SK-N-MC (cell line): ENCODE results near the gene YWHAH.

Experiments
- DNase-seq: peaks from one replicate; pipeline ENCODE4 v3.0.0-alpha.2; 2011; ENCODE audit warnings: low read depth, low spot score
- H3K27ac ChIP-seq: fragments of 200-600 bp; sonication (generic); 2 replicates; pipeline ENCODE4 v1.5.1; 2016; ENCODE audit warnings: mixed run types
- H3K36me3 ChIP-seq: fragments of 200-600 bp; sonication (generic); 2 replicates; pipeline ENCODE4 v1.6.1; 2017; ENCODE audit warnings: antibody characterized with exemption, low read length, mixed read lengths; ENCODE audit not compliant: insufficient read depth
- H3K4me3 ChIP-seq: fragments of 200-600 bp; sonication (generic); 2 replicates; pipeline ENCODE4 v1.5.1; 2016
- H3K9ac ChIP-seq: fragments of 200-600 bp; sonication (generic); 2 replicates; pipeline ENCODE4 v1.8.0; 2017; ENCODE audit warnings: mixed run types, mixed read lengths; ENCODE audit not compliant: insufficient read length
- H3K9me3 ChIP-seq: fragments of 200-600 bp; sonication (generic); 2 replicates; pipeline ENCODE4 v1.6.1; 2017; ENCODE audit warnings: low read depth, mild to moderate bottlenecking, antibody characterized with exemption, low read length, moderate library complexity, mixed read lengths
- EZH2 ChIP-seq: fragments of 200-600 bp; sonication (generic); IDR thresholded peaks from one replicate; pipeline ENCODE4 v1.6.1; 2017; ENCODE audit warnings: antibody characterized with exemption
- FOXP2 ChIP-seq: optimal IDR thresholded peaks from 2 replicates; pipeline ENCODE3; 2011; ENCODE audit warnings: mild to moderate bottlenecking, moderate library complexity; ENCODE audit not compliant: insufficient read depth; ENCODE audit errors: extremely low read length, control extremely low read depth
- POLR2AphosphoS5 ChIP-seq: IDR thresholded peaks from 2 replicates; pipeline ENCODE4 v1.6.1; 2012; ENCODE audit warnings: mild to moderate bottlenecking, low read depth, low read length, borderline replicate concordance

The YWHAH gene

GRCh38 chr22:31919730-31920129, 24.6 kb upstream of the YWHAH start:
- no peaks in the 10 kb centered on the region for H3K9me3 ChIP-seq
- H3K27ac ChIP-seq = no peak overlapping the region
- no peak overlapping the region for H3K9ac ChIP-seq
- TF ChIP-seq EZH2 (no peak), FOXP2 (no peak), POLR2AphosphoS5 (no peak)
- H3K36me3 ChIP-seq = no peaks in the 10 kb centered on the region
- H3K4me3 ChIP-seq = no peak overlapping the region
- no peak for DNase-seq

GRCh38 chr22:31920306-31920705, 24.0 kb upstream of the YWHAH start:
- H3K27ac ChIP-seq = no peak overlapping the region
- H3K36me3 ChIP-seq = no peaks in the 10 kb centered on the region
- no peak for DNase-seq
- no peak overlapping the region for H3K9ac ChIP-seq
- H3K4me3 ChIP-seq = no peak overlapping the region
- H3K9me3 ChIP-seq = no peaks in the 10 kb centered on the region
- no peak for TF ChIP-seq POLR2AphosphoS5
- no peak for TF ChIP-seq FOXP2
- no peak for TF ChIP-seq EZH2

GRCh38 chr22:31921106-31921505, 23.2 kb upstream of the YWHAH start:
- H3K9me3 ChIP-seq = no peaks in the 10 kb centered on the region
- H3K4me3 ChIP-seq = no peak overlapping the region
- DNase-seq = no peak
- no peak overlapping the region for H3K27ac ChIP-seq
- H3K9ac ChIP-seq = no peak overlapping the region
- no peaks in the 10 kb centered on the region for H3K36me3 ChIP-seq
- TF ChIP-seq EZH2 (no peak), FOXP2 (no peak), POLR2AphosphoS5 (no peak)

GRCh38 chr22:31922534-31922933, 21.8 kb upstream of the YWHAH start:
- no peak overlapping the region for H3K9ac ChIP-seq
- no peak for TF ChIP-seq EZH2
- TF ChIP-seq POLR2AphosphoS5 = no peak
- no peak for TF ChIP-seq FOXP2
- no peak overlapping the region for H3K4me3 ChIP-seq
- no peak overlapping the region for H3K27ac ChIP-seq
- no peaks in the 10 kb centered on the region for H3K9me3 ChIP-seq
- H3K36me3 ChIP-seq = no peaks in the 10 kb centered on the region
- no peak for DNase-seq

- DNase-seq = no peak
- no peak overlapping the region for H3K27ac ChIP-seq
Measured at GRCh38 chr22:31923136-31923535, 21.2 kb upstream of the YWHAH start.

GRCh38 chr22:31923747-31924146, 20.6 kb upstream of the YWHAH start:
- Histone ChIP-seq H3K4me3 (no peak overlapping the region), H3K9ac (no peak overlapping the region), H3K9me3 (no peaks in the 10 kb centered on the region), H3K27ac (no peak overlapping the region), H3K36me3 (no peaks in the 10 kb centered on the region)
- DNase-seq = no peak
- no peak for TF ChIP-seq FOXP2
- no peak for TF ChIP-seq POLR2AphosphoS5
- no peak for TF ChIP-seq EZH2

More at GRCh38 chr22:31923136-31923535, 21.2 kb upstream of the YWHAH start:
- H3K9me3 ChIP-seq = no peaks in the 10 kb centered on the region
- no peak overlapping the region for H3K9ac ChIP-seq
- no peak overlapping the region for H3K4me3 ChIP-seq
- no peaks in the 10 kb centered on the region for H3K36me3 ChIP-seq
- TF ChIP-seq POLR2AphosphoS5 (no peak), FOXP2 (no peak), EZH2 (no peak)

GRCh38 chr22:31925056-31925455, 19.3 kb upstream of the YWHAH start:
- no peaks in the 10 kb centered on the region for H3K9me3 ChIP-seq
- H3K9ac ChIP-seq = no peak overlapping the region
- no peak for DNase-seq
- H3K36me3 ChIP-seq = no peaks in the 10 kb centered on the region
- no peak overlapping the region for H3K4me3 ChIP-seq
- no peak for TF ChIP-seq POLR2AphosphoS5
- no peak for TF ChIP-seq FOXP2
- TF ChIP-seq EZH2 = no peak
- no peak overlapping the region for H3K27ac ChIP-seq

- no peak for DNase-seq
- Histone ChIP-seq H3K36me3 (no peaks in the 10 kb centered on the region), H3K9me3 (no peaks in the 10 kb centered on the region), H3K9ac (no peak overlapping the region), H3K4me3 (no peak overlapping the region), H3K27ac (no peak overlapping the region)
- no peak for TF ChIP-seq POLR2AphosphoS5
- no peak for TF ChIP-seq EZH2
- TF ChIP-seq FOXP2 = no peak
Measured at GRCh38 chr22:31926024-31926423, 18.3 kb upstream of the YWHAH start.

- H3K9ac ChIP-seq = no peak overlapping the region
- no peaks in the 10 kb centered on the region for H3K9me3 ChIP-seq
- no peak overlapping the region for H3K27ac ChIP-seq
- DNase-seq = no peak
- H3K36me3 ChIP-seq = no peaks in the 10 kb centered on the region
- no peak overlapping the region for H3K4me3 ChIP-seq
- TF ChIP-seq EZH2 (no peak), FOXP2 (no peak), POLR2AphosphoS5 (no peak)
Measured at GRCh38 chr22:31926969-31927368, 17.4 kb upstream of the YWHAH start.

- no peak overlapping the region for H3K27ac ChIP-seq
- H3K36me3 ChIP-seq = no peaks in the 10 kb centered on the region
- H3K9me3 ChIP-seq = no peaks in the 10 kb centered on the region
- no peak for TF ChIP-seq FOXP2
- TF ChIP-seq EZH2 = no peak
- no peak for TF ChIP-seq POLR2AphosphoS5
- H3K4me3 ChIP-seq = no peak overlapping the region
- H3K9ac ChIP-seq = no peak overlapping the region
- DNase-seq = no peak
Measured at GRCh38 chr22:31927562-31927961, 16.8 kb upstream of the YWHAH start.
